CD4-positive, CD25-positive, alpha-beta regulatory T cell (primary cell): Measurements from ENCODE around the gene DGKE. TPM values are rescaled to one million over a fixed set of nuclear protein-coding genes. Genes with fewer than 3 reads are reported as not detected.

Experiments
- ATAC-seq, 2 donors: fragments of 150-1000 bp; cut with Tn5 transposase; one replicate each; pipeline ENCODE4 v1.10.0; 2021; ENCODE audit warnings: low read depth in 2 of 2, moderate number of reproducible peaks in 2 of 2, moderate library complexity in 1 of 2
- DNase-seq, 3 donors: peaks; one replicate each; pipeline versions ENCODE4 v3.0.0 to v3.0.0-alpha.2; 2012 to 2022; ENCODE audit warnings: mixed read lengths in 1 of 3
- H3K27ac ChIP-seq: one replicate; pipeline ENCODE4 v1.7.0; 2013; ENCODE audit warnings: mild to moderate bottlenecking, low read length; ENCODE audit not compliant: insufficient read depth, poor library complexity, severe bottlenecking
- H3K27me3 ChIP-seq: one replicate; pipeline ENCODE4 v1.7.0; 2013; ENCODE audit warnings: low read length; ENCODE audit not compliant: control insufficient read depth, insufficient read depth
- H3K36me3 ChIP-seq: one replicate; pipeline ENCODE4 v1.7.0; 2013; ENCODE audit warnings: mild to moderate bottlenecking, low read length, moderate library complexity; ENCODE audit not compliant: control insufficient read depth, insufficient read depth
- H3K4me1 ChIP-seq: 2 replicates; pipeline ENCODE4 v1.7.0; 2013; ENCODE audit warnings: mild to moderate bottlenecking, low read length; ENCODE audit not compliant: insufficient read depth, control insufficient read depth, poor library complexity, severe bottlenecking
- H3K4me3 ChIP-seq: one replicate; pipeline ENCODE4 v1.7.0; 2013; ENCODE audit warnings: low read depth, mild to moderate bottlenecking, low read length, moderate library complexity
- H3K9me3 ChIP-seq, 2 experiments: 1 replicate in 1 of 2; 2 replicates in 1 of 2; pipeline ENCODE4 v1.7.0; 2013; ENCODE audit warnings: low read length in 2 of 2, mild to moderate bottlenecking in 1 of 2, moderate library complexity in 1 of 2; ENCODE audit not compliant: control insufficient read depth in 2 of 2
- H3K27ac Mint-ChIP-seq, 3 donors: one replicate each; pipeline ENCODE4 v1.8.0; 2020 to 2022; ENCODE audit warnings: mild to moderate bottlenecking in 3 of 3, mixed read lengths in 3 of 3, moderate library complexity in 2 of 3
- H3K27me3 Mint-ChIP-seq: one replicate; pipeline ENCODE4 v1.8.0; 2022; ENCODE audit warnings: mild to moderate bottlenecking, mixed read lengths
- H3K36me3 Mint-ChIP-seq: one replicate; pipeline ENCODE4 v1.8.0; 2020; ENCODE audit warnings: mixed read lengths
- H3K4me1 Mint-ChIP-seq, 4 donors: one replicate each; pipeline ENCODE4 v1.8.0; 2020 to 2022; ENCODE audit warnings: mixed read lengths in 4 of 4, mild to moderate bottlenecking in 1 of 4
- H3K4me3 Mint-ChIP-seq, 4 donors: one replicate each; pipeline ENCODE4 v1.8.0; 2020 to 2022; ENCODE audit warnings: mild to moderate bottlenecking in 4 of 4, mixed read lengths in 4 of 4, moderate library complexity in 3 of 4
- H3K9me3 Mint-ChIP-seq, 7 donors: one replicate each; pipeline ENCODE4 v1.8.0; 2020 to 2022; ENCODE audit warnings: mixed read lengths in 7 of 7, mild to moderate bottlenecking in 3 of 7, moderate library complexity in 2 of 7
- polyA plus RNA-seq, 4 donors: library from polyadenylated mRNA; unstranded; fragments of 300-500 nt; fragmentation: Illumina TruSeq; gene quantifications; one replicate each; pipeline ENCODE4 v1.2.3, GENCODE V29; 2021
- total RNA-seq: library from RNA; stranded (reverse); gene quantifications from one replicate; pipeline ENCODE4 v1.2.3, GENCODE V29; 2022

DGKE gene
- 45.5 TPM for total RNA-seq
- 1 to 10 TPM; 6.2 to 9.5 (median 7.4) TPM for polyA plus RNA-seq

DNA sequence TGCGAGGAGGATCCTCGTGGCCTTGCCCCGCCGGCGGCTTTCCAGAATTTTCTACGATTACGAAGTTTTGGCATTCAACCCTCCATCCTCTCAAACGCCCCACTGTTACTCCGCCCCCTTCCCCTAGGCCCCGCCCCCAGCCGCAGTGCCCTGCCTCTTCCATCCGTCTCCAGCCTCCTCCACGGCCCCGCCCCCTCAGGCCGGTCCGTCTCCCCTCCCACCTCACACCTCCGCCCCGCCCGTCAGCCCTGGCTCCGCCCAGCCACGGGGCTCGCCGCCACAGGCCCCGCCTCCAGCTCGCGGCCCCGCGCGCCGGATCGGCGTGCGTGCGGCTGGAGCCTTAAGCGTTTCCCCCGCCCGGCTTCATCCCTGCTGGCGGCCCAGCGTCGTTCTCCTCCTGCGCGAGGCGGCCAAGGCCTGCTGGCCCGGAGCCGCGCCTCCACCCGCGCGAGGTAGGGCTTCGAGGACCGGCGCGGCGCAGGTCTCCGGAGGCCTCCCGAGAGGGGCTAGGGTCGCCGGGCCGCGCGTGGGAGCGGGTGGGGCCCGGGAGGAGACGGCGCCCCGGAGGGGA lies at the start of gene DGKE, which contains the start of gene C17orf67:
Gene DGKE (plus strand): TSS at position 343 of the 571 bp plus-strand sequence. CDS start 645 bp downstream, outside the sequence.
Gene C17orf67 (minus strand): TSS at position 112 of the 571 bp plus-strand sequence. CDS start 18,110 bp downstream, outside the sequence.
- Mint-ChIP-seq H3K27ac (peak within 1 kb of the TSS; percentile 83 to 95 (median 92)), H3K4me3 (peak within 1 kb of the TSS; percentile 96 to 100 (median 98)), H3K9me3 (peaks cover 0 to 2% (median 0%) of the 10 kb centered on the region in 7 donors), H3K36me3 (peaks cover 10% of the 10 kb centered on the region), H3K4me1 (peaks cover 27 to 75% (median 54%) of the 10 kb centered on the region in 4 donors), H3K27me3 (no peaks in the 10 kb centered on the region)
- Histone ChIP-seq H3K27ac (peak within 1 kb of the TSS; percentile 87), H3K4me3 (peak within 1 kb of the TSS; percentile 87), H3K36me3 (no peaks in the 10 kb centered on the region), H3K4me1 (peaks cover 56% of the 10 kb centered on the region), H3K9me3 (no peaks in the 10 kb centered on the region), H3K27me3 (no peaks in the 10 kb centered on the region)
- ATAC-seq = peak; percentile 86 to 88
- DNase-seq = peak; percentile 95 to 99 (median 98)

DNA sequence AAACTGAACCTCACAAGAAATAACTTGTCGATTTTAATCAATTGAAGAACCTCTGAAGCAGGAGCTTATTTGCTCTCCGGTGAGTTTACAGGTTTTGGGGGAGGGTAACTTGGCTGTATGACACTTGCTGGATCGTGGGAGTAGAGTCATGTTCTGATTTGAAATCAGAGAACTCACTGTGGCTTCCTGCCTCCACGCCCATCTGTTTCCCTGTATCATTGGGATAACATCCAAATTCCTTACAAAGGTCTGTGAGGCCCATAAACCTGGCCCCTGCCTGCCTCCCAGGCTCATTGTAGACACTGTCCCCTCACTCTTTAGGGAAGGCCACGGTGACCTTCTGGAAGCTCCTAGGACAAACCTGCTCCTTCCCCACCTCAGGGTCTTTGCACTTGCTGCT lies 48.5 kb upstream of the DGKE start:
- H3K4me1 Mint-ChIP-seq = peaks cover 4 to 21% (median 8%) of the 10 kb centered on the region in 4 donors
- peaks cover 3% of the 10 kb centered on the region for H3K4me1 ChIP-seq
- H3K27ac Mint-ChIP-seq = no peak overlapping the region
- no peaks in the 10 kb centered on the region for H3K27me3 Mint-ChIP-seq
- H3K4me3 ChIP-seq = no peak overlapping the region
- no peaks in the 10 kb centered on the region for H3K27me3 ChIP-seq
- H3K36me3 Mint-ChIP-seq = no peaks in the 10 kb centered on the region
- DNase-seq = no peak
- no peaks in the 10 kb centered on the region for H3K9me3 ChIP-seq
- ATAC-seq = no peak
- no peaks in the 10 kb centered on the region for H3K36me3 ChIP-seq
- no peaks in the 10 kb centered on the region for H3K9me3 Mint-ChIP-seq
- no peak overlapping the region for H3K27ac ChIP-seq
- no peak overlapping the region for H3K4me3 Mint-ChIP-seq

GRCh38 chr17:56785997-56786680 lies 47.8 kb upstream of the DGKE start:
- Histone ChIP-seq H3K9me3 (no peaks in the 10 kb centered on the region), H3K4me3 (no peak overlapping the region), H3K27me3 (no peaks in the 10 kb centered on the region), H3K4me1 (no peaks in the 10 kb centered on the region), H3K27ac (no peak overlapping the region), H3K36me3 (no peaks in the 10 kb centered on the region)
- no peak for ATAC-seq
- Mint-ChIP-seq H3K9me3 (no peaks in the 10 kb centered on the region), H3K4me1 (peaks cover 0 to 14% (median 7%) of the 10 kb centered on the region in 4 donors), H3K27ac (no peak overlapping the region), H3K36me3 (peaks cover 4% of the 10 kb centered on the region), H3K4me3 (no peak overlapping the region), H3K27me3 (no peaks in the 10 kb centered on the region)
- DNase-seq = no peak

DNA sequence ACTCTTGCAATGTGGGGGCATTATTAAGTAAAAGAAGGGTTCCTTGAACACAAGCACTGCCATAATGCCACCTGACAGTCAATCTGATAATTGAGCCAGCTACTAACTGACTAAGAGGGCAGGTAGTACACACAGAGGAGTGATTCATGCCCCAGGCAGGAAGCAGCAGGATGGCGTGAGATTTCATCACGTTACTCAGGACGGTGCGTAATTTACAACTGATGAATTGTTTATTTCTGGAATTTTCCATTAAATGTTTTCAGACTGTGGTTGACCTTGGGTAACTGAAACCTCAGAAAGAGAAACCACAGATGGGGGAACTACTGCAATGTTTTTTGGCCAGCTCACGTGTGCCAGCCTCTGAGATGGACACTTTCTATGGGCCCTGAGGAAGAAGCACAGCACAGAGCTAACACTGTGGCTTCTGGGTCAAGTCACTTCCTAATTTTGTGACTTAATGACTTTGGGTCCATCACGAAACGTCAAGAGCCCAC lies 46.9 kb upstream of the DGKE start:
- H3K27me3 Mint-ChIP-seq = no peaks in the 10 kb centered on the region
- ATAC-seq = peak; percentile 89 to 96

DNA sequence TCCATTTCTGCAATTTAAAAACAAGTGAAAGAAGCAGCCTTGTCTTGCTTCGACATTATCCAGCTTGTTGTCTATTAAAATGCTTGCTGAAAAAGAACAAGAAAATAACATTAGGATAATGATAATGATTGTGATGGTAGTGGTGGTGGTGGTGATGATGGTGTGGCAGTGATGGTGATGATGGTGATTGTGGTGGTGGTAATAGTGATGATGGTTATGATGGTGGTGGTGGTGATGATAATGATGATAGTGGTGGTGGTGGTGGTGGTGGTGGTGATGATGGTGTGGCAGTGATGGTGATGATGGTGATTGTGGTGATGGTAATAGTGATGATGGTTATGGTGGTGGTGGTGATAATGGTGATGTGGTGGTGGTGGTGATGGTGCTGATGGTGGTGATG lies 41.7 kb upstream of the DGKE start:
- H3K4me3 Mint-ChIP-seq = no peak overlapping the region
- no peaks in the 10 kb centered on the region for H3K27me3 Mint-ChIP-seq

More for the DNA sequence above, 46.9 kb upstream of the DGKE start:
- H3K4me3 ChIP-seq = no peak overlapping the region
- H3K4me1 Mint-ChIP-seq = peaks cover 0 to 14% (median 7%) of the 10 kb centered on the region in 4 donors
- no peaks in the 10 kb centered on the region for H3K4me1 ChIP-seq
- H3K27ac ChIP-seq = no peak overlapping the region
- H3K36me3 Mint-ChIP-seq = peaks cover 6% of the 10 kb centered on the region
- peak in 1 of 3 donors; percentile 80 for DNase-seq
- H3K36me3 ChIP-seq = no peaks in the 10 kb centered on the region
- H3K9me3 ChIP-seq = no peaks in the 10 kb centered on the region
- no peaks in the 10 kb centered on the region for H3K27me3 ChIP-seq
- peak overlapping the region in 1 of 3 donors; percentile 6 for H3K27ac Mint-ChIP-seq
- H3K9me3 Mint-ChIP-seq = peaks cover 0 to under 1% (median 0%) of the 10 kb centered on the region in 7 donors
- H3K4me3 Mint-ChIP-seq = no peak overlapping the region

DNA sequence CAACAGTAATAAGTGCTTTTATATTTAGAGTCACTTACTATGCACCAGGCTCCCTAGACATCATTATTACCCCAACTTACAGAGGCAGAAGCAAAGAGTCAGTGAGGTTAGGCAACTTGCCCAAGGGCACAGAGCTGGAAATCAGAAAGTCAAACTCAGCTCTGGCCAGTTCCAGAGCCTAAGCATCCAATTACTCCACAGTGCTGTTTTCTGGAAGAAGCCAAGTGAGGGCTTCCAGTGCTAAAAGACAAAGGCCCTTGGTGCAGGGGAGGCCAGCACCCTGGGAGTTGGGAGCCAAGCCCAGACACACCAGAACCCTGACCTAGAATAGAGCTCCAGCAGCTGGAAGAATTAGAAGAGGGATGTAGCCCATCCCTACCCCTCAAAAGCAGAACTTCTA lies 40.4 kb upstream of the DGKE start:
- ATAC-seq = no peak
- H3K9me3 Mint-ChIP-seq = peaks cover 0 to 6% (median 1%) of the 10 kb centered on the region in 7 donors
- Histone ChIP-seq H3K27ac (no peak overlapping the region), H3K36me3 (no peaks in the 10 kb centered on the region), H3K9me3 (no peaks in the 10 kb centered on the region), H3K4me3 (no peak overlapping the region), H3K4me1 (no peaks in the 10 kb centered on the region), H3K27me3 (no peaks in the 10 kb centered on the region)
- no peak overlapping the region for H3K27ac Mint-ChIP-seq
- H3K36me3 Mint-ChIP-seq = peaks cover 18% of the 10 kb centered on the region
- no peaks in the 10 kb centered on the region for H3K4me1 Mint-ChIP-seq
- DNase-seq = no peak
- no peaks in the 10 kb centered on the region for H3K27me3 Mint-ChIP-seq
- H3K4me3 Mint-ChIP-seq = no peak overlapping the region

More for the DNA sequence above, 41.7 kb upstream of the DGKE start:
- H3K36me3 ChIP-seq = no peaks in the 10 kb centered on the region
- DNase-seq = no peak
- no peaks in the 10 kb centered on the region for H3K9me3 ChIP-seq
- H3K9me3 Mint-ChIP-seq = peaks cover 0 to 4% (median 1%) of the 10 kb centered on the region in 7 donors
- H3K4me3 ChIP-seq = no peak overlapping the region
- no peak overlapping the region for H3K27ac ChIP-seq
- peak overlapping the region in 1 of 3 donors; percentile 95 for H3K27ac Mint-ChIP-seq
- ATAC-seq = no peak
- H3K4me1 ChIP-seq = no peaks in the 10 kb centered on the region
- no peaks in the 10 kb centered on the region for H3K27me3 ChIP-seq
- peaks cover 0 to 4% (median 1%) of the 10 kb centered on the region in 4 donors for H3K4me1 Mint-ChIP-seq
- peaks cover 10% of the 10 kb centered on the region for H3K36me3 Mint-ChIP-seq

- no peak overlapping the region for H3K4me3 Mint-ChIP-seq
- ATAC-seq (no peak), DNase-seq (no peak)
- Histone ChIP-seq H3K4me3 (no peak overlapping the region), H3K27ac (no peak overlapping the region), H3K9me3 (no peaks in the 10 kb centered on the region), H3K36me3 (no peaks in the 10 kb centered on the region), H3K4me1 (no peaks in the 10 kb centered on the region), H3K27me3 (no peaks in the 10 kb centered on the region)
- peaks cover 18% of the 10 kb centered on the region for H3K36me3 Mint-ChIP-seq
- H3K4me1 Mint-ChIP-seq = no peaks in the 10 kb centered on the region
- H3K9me3 Mint-ChIP-seq = peaks cover 0 to 6% (median 1%) of the 10 kb centered on the region in 7 donors
- H3K27me3 Mint-ChIP-seq = no peaks in the 10 kb centered on the region
- no peak overlapping the region for H3K27ac Mint-ChIP-seq
These were observed 40.0 kb upstream of the DGKE start for GRCh38 chr17:56793957-56794356.
